NCI-H1105 (cell line): Measurements from ENCODE around the gene ZSCAN22.
"Not testable (repeated sequence)": the region's sequence is repeated elsewhere in the genome, so short reads cannot be mapped to it uniquely, and the experiment has no call there.

Source experiments
- DNase-seq: peaks from one replicate; lab custom pipeline; 2025; lab: John Stamatoyannopoulos, UW

The ZSCAN22 gene

GRCh38 chr19:58374200-58374599, 47.4 kb downstream of the ZSCAN22 start:
- DNase-seq, result no peak

DNA sequence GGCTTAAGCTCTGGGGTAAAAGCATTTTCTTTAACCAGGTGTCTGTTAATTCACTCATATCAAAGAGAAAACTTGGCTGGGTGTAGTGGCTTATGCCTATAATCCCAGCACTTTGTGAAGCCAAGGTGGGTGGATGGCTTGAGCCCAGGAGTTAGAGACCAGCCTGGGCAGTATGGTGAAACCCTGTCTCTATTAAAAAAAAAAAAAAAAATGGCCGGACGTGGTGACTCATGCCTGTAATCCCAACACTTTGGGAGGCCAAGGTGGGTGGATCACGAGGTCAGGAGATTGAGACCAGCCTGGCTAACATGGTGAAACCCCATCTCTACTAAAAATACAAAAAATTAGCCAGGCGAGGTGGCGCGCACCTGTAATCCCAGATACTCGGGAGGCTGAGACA, 49.9 kb downstream of the ZSCAN22 start:
- not testable (repeated sequence) for DNase-seq

- DNase-seq, result no peak
Observed at GRCh38 chr19:58379246-58379645, 52.5 kb downstream of the ZSCAN22 start.

- no peak for DNase-seq
Observed at GRCh38 chr19:58380037-58380661, 53.4 kb downstream of the ZSCAN22 start.

GRCh38 chr19:58380662-58381459, 54.1 kb downstream of the ZSCAN22 start, which contains the start of gene ZNF837:
Gene ZNF837, minus strand, starts transcription at chr19:58381030. Its CDS starts 11,698 bp downstream, at chr19:58369332.
- peak; percentile 100 for DNase-seq

DNA sequence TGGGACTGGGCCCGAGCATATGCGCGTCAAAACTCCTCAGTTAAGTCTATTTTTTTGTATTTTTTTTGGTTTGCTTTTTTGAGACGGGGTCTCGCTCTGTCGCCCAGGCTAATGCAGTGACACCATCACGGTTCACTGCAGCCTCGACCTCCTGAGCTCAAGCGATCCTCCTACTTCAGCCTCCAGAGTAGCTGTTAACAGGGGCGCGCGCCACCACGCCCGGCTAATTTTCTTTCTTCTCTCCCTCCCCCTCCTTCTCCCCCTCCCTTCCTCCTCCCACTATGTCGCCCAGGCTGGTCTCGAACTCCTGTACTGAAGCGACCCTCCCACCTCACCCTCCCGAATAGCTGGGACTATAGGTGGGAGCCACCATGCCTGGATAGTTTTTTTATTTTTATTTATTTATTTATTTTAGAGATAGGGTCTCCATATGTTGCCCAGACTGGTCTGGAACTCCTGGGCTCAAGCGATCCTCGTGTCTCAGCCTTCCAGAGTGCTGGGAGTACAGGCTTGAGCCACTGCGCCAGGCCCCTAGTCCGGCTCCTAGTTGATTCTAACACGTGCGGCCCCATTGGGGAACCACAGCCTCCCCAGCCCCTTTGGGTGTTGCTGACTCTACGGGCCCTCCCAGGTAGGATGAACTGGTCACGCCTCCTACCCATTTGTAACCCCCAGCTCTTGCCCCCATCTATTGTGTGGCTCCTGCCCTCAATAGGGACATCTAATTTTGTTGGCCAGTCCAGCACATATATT, 54.8 kb downstream of the ZSCAN22 start:
- no peak for DNase-seq

- no peak for DNase-seq
Observed at GRCh38 chr19:58382997-58383603, 56.3 kb downstream of the ZSCAN22 start.

GRCh38 chr19:58385313-58385890, 58.6 kb downstream of the ZSCAN22 start:
- no peak for DNase-seq

DNA sequence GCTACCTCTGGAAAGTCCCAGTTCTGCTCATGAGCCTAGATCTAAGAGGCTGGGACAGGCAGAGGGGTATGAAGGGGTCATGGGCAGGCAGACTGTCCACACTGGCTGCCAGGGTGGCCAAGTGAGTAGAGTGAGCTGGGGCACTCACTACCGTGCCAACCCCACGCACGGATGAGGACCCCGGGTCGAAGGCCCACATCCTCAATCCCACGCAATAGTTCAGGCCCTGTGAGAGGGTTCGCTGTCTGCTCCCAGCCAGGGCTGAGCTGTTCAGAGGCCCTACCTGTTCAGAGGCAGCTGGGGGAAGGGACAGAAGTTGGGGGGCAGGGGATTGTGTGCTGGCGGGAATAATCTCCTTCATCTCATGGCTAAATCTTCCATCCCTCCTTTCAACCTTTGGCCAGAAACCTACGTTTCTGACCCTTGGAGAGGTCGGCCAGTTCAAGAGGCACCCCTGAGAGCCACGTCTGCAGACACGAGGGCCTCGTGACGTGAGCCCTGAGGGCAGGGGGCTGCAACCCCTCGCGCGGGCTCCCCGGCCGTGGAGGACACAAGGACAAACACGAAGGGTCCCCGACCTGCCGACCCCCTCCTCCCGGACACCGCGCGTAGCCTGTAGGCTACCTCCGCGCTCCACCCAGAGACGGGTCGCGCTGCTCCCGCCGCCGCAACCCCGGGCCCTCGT, 59.2 kb downstream of the ZSCAN22 start:
- no peak for DNase-seq

GRCh38 chr19:58386576-58387337, 60.0 kb downstream of the ZSCAN22 start, which contains the start of gene RPS5:
Gene RPS5, plus strand, starts transcription at chr19:58387269. Its CDS starts 869 bp downstream, at chr19:58388138.
- DNase-seq, result peak; percentile 93

DNA sequence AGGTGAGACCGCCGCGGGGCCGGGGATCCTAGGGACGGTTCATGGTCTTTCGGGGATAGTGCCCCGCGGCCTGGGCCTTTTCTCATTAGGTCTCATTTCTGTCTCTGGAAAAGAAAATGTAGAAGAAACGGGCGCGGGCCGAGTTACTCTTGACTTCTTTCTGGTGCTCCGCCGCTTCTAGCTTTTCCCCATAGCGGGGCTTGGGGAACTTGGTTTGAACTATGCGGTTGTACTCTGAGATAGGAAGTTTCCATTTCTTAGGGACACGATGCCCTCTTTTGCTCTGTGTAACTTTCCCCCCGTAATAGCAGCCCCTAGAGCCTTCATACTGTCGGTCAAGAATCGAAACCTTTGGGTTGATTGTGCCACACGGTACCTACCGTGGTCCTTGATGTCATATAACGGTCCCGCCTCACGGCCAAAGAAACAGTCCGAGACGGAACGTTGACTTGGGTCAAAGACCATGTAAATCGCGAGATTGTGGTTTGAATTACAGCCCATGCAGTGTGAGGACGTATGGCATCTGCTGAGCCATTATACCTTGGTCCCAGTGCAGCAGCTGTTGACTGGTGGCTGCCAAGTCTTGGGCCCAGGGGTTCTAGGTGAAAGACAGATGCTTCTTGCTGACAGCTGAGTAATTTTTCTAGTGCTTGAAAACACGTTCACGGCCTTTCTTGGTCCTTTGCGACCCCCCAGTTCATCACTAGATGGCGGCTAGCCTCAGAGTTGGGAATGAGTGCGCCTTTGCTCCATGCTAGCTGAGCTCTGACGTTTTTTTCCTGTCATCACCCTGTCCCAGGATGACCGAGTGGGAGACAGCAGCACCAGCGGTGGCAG, 60.8 kb downstream of the ZSCAN22 start:
- DNase-seq, result no peak

GRCh38 chr19:58388175-58388526, 61.4 kb downstream of the ZSCAN22 start:
- no peak for DNase-seq
